Superior temporal gyrus (tissue), 1 donor: ENCODE results near the gene SCMH1.
"Not testable (repeated sequence)": the region's sequence is repeated elsewhere in the genome, so short reads cannot be mapped to it uniquely, and the experiment has no call there.

Experiments used
- DNase-seq: peaks from one replicate; pipeline ENCODE4 v3.0.0-alpha.2; 2016; ENCODE audit errors: extremely low spot score

The SCMH1 gene

GRCh38 chr1:41153750-41154274 lies 88.3 kb downstream of the SCMH1 start:
- no peak for DNase-seq

- DNase-seq: no peak
Measured at GRCh38 chr1:41152622-41153044, 89.5 kb downstream of the SCMH1 start.

GRCh38 chr1:41151846-41152245 lies 90.3 kb downstream of the SCMH1 start:
- DNase-seq: no peak

- no peak for DNase-seq
Measured at GRCh38 chr1:41149570-41149969, 92.5 kb downstream of the SCMH1 start.

- no peak for DNase-seq
Measured at GRCh38 chr1:41144285-41144684, 97.8 kb downstream of the SCMH1 start.

GRCh38 chr1:41138549-41138948 lies 103.6 kb downstream of the SCMH1 start:
- DNase-seq: no peak

- DNase-seq: no peak
Measured at GRCh38 chr1:41135196-41135947, 106.7 kb downstream of the SCMH1 start.

- not testable (repeated sequence) for DNase-seq
Measured at GRCh38 chr1:41134325-41134724, 107.8 kb downstream of the SCMH1 start.

- DNase-seq: no peak
Measured at GRCh38 chr1:41122851-41123518, 119.1 kb downstream of the SCMH1 start.

GRCh38 chr1:41122148-41122547 lies 120.0 kb downstream of the SCMH1 start:
- no peak for DNase-seq

GRCh38 chr1:41118645-41119044 lies 123.5 kb downstream of the SCMH1 start:
- DNase-seq: no peak

- not testable (repeated sequence) for DNase-seq
Measured at GRCh38 chr1:41117241-41117640, 124.9 kb downstream of the SCMH1 start.

- DNase-seq: no peak
Measured at GRCh38 chr1:41110736-41111135, 131.4 kb downstream of the SCMH1 start.

GRCh38 chr1:41110286-41110685 lies 131.8 kb downstream of the SCMH1 start:
- DNase-seq: no peak

GRCh38 chr1:41109310-41110197 lies 132.6 kb downstream of the SCMH1 start:
- DNase-seq: peak; percentile 67

GRCh38 chr1:41108696-41109275 lies 133.3 kb downstream of the SCMH1 start:
- DNase-seq: no peak

GRCh38 chr1:41103766-41104165 lies 138.3 kb downstream of the SCMH1 start:
- no peak for DNase-seq

- DNase-seq: no peak
Measured at GRCh38 chr1:41102653-41103052, 139.5 kb downstream of the SCMH1 start.

GRCh38 chr1:41101950-41102607 lies 140.0 kb downstream of the SCMH1 start:
- DNase-seq: peak; percentile 64

GRCh38 chr1:41101076-41101475 lies 141.0 kb downstream of the SCMH1 start:
- DNase-seq: no peak

GRCh38 chr1:41100170-41100569 lies 141.9 kb downstream of the SCMH1 start:
- no peak for DNase-seq
